Activated naive CD4-positive, alpha-beta T cell treated with anti-CD3 and anti-CD28 coated beads, Interleukin-2, amount 10 ng/mL, durations not matched to agents 5 hours and 36 hours (primary cell): ENCODE results near the gene RDH14. TPM values are rescaled to one million over a fixed set of nuclear protein-coding genes. Genes with fewer than 3 reads are reported as not detected.

Experiments used
- total RNA-seq, 2 experiments: library from RNA; stranded (reverse); gene quantifications; one replicate each; pipeline ENCODE4 v1.2.3, GENCODE V29; 2021

RDH14 gene, protein sequence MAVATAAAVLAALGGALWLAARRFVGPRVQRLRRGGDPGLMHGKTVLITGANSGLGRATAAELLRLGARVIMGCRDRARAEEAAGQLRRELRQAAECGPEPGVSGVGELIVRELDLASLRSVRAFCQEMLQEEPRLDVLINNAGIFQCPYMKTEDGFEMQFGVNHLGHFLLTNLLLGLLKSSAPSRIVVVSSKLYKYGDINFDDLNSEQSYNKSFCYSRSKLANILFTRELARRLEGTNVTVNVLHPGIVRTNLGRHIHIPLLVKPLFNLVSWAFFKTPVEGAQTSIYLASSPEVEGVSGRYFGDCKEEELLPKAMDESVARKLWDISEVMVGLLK
- total RNA-seq = 10 to 100 TPM; 14.2 to 14.8 TPM

DNA sequence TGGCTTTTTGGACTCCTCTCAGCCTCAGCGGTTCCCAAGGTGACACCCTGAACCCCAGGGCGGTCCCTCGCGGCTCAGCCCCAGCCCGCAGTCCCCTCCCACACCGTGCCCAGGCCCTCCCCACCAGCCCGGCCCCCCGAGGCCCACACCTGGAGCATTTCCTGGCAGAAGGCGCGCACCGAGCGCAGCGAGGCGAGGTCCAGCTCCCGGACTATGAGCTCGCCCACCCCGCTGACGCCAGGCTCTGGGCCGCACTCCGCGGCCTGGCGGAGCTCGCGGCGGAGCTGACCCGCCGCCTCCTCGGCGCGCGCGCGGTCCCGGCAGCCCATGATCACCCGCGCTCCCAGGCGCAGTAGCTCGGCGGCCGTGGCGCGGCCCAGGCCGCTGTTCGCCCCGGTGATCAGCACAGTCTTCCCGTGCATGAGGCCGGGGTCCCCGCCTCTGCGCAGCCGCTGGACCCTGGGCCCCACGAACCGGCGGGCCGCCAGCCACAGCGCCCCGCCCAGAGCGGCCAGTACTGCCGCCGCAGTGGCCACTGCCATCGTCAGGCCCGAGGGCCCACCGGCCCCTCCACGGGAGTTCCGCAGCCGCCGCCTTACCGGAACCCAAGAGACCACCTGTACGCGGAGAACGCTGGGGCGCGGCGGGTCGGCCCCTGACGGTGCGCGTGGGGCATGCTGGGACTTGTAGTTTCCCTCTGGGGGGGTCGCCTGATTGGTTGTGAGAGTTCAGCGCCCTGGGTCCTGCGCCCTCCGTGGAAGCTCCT, at the start of gene RDH14:
Gene RDH14 (minus strand): TSS at position 623 of the 766 bp plus-strand sequence. CDS start 81 bp downstream, at position 542.

DNA sequence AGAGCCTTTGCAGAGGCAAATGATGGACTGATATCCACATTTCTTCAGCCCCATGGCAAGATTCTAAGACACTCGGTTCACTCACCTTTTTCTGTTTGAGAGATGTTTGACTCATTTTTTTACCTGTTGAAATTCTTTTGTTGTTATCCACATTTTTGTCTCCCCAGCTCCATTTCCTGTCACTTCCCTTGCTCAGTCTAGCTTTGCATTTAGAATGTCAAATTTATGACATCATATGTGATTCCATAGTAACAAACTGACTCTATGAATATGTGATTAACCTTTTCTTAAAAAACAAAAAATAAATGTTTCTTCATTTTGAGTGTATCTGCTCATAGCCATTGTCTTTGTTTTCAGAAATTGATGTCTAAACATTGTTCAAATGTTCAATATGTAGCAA, 28.9 kb upstream of the RDH14 start, which contains the start of gene NT5C1B:
Gene NT5C1B (minus strand): TSS at position 216 of the 400 bp plus-strand sequence. CDS start 101 bp downstream, at position 115.

Other genes starting within 250 kb of the RDH14 start
- not detected for gene NT5C1B, start 28.9 kb upstream of the RDH14 start, total RNA-seq